Endometrial microvascular endothelial cells (primary cell): ENCODE results near the gene WNT10A. TPM values are rescaled to one million over a fixed set of nuclear protein-coding genes. Genes with fewer than 3 reads are reported as not detected.

ENCODE experiments used
- in situ Hi-C: cut with HindIII; loops from 2 replicates; pipeline ENCODE4 v1.10.0; 2017; ENCODE audit warnings: low sequenced_read_pairs, low pct_unique_long_range_greater_than_20kb; ENCODE audit errors: inconsistent ontology term
- total RNA-seq: library from RNA; depleted of rRNA; stranded (reverse); fragments of >200 nt; gene quantifications from one replicate; pipeline ENCODE4 v1.2.3, GENCODE V29; 2015; ENCODE audit errors: inconsistent ontology term

Gene WNT10A
- total RNA-seq, 1 donor from 2014 or later = not detected

DNA sequence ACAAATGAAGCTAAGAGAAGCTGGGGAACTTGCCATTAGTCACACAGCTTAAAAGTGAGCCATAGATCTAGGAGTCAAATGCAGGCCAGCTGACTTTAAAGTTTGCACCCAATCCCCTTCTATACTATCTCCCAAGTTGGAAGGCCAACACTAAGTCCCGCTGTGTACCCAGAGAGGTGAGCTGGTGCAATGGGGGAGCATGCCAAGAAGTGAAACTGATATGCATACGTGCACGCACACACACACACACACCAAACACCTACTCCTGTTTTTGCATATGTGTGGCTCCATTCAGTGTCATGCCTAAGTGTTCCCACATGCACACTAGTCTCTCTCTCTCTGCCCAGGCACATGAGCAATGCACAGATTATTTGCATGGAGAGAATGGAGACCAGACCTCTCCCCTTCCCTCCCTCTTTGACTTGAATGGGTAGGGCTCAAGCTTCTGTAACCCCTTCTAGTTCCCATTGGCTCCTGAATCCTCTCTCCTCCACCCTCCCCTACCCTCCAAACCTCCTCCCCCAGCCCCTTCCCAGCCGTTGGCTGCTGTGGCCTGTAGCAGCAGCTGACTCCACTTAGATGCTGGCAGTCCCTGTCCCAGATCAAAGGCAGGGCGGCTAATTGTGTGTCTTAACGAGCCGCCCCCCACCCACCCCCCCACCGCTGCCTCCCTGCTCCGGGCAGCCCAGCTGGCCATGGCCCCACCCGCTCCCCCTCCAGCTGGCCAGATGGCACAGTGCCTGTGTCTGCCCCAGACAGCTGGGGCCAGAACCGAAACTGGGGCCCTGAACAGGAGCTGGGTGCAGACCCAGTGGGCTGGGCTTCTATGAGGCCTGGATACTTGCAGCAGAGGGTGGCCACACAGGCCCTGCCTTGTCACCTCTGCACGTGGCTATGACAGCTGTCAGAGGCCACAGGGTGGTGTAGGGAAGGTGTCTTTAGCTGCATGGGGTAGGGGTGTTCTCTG, 5.6 kb downstream of the WNT10A start:
- in situ Hi-C loops = no loop called here

DNA sequence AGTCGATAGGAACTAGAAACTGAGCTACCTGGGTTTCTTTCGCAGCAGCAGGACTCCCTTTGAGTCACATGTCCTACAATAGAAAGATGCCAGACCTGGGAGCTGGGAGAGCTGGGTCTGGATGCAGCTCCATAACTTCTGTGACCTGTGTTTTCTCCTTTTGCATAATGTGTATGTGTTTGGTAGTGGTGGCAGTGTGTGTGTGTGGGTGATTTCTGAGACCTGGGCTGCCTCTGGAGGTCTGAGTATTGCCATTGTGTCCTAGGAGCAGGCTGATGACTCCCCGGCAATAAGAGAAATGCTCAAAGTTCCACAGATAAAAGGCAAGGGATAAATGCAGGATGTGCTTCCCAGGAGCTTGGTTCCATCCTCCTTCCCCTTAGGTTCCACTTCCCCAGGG, 6.4 kb downstream of the WNT10A start:
- in situ Hi-C loops = no loop called here

DNA sequence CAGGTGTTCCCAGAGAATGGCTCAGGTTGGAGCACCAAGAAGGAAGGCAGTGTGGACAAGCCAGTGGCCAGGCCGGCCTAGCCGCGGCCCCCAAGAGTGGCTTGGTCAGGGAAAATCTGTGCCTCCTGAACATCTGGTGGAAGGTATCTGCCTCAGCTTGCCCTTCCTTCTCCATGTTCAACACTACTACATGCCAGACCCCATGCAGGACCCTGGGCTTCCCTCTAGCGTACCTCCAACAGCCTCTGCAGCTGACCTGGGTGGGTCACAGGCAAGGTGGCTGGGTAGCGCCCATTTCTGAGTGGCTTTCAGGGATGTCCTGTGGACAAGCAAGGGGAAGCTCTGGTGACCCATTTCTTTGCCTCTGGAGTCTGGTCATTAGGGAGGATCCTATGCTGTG, 7.7 kb downstream of the WNT10A start:
- in situ Hi-C loops = no loop called here

DNA sequence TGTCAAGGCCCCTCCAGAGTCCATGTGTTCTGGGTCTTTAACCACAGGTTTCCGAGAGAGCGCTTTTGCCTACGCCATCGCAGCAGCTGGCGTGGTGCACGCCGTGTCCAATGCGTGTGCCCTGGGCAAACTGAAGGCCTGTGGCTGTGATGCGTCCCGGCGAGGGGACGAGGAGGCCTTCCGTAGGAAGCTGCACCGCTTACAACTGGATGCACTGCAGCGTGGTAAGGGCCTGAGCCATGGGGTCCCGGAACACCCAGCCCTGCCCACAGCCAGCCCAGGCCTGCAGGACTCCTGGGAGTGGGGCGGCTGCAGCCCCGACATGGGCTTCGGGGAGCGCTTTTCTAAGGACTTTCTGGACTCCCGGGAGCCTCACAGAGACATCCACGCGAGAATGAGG, 9.3 kb downstream of the WNT10A start:
- in situ Hi-C loops = no loop called here

DNA sequence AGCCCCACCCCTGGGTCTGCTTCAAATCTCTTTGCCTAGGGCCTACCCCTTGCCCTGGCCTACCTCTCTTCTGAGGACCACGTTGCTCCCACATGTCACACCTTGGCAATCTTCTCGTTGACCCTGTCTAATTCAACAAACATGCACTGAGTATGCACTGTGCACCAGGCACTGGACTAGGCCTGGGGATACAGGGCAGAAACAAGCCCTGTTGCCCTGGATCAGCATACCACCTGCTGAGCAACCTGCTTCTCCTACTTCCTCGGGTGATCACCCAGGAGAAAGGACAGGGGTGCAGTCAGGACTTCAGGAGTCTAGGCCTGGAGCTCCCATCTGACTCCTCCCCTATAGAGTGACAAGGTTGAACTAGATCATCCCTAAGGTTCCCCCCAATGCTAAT, 9.7 kb downstream of the WNT10A start:
- in situ Hi-C loops = no loop called here

DNA sequence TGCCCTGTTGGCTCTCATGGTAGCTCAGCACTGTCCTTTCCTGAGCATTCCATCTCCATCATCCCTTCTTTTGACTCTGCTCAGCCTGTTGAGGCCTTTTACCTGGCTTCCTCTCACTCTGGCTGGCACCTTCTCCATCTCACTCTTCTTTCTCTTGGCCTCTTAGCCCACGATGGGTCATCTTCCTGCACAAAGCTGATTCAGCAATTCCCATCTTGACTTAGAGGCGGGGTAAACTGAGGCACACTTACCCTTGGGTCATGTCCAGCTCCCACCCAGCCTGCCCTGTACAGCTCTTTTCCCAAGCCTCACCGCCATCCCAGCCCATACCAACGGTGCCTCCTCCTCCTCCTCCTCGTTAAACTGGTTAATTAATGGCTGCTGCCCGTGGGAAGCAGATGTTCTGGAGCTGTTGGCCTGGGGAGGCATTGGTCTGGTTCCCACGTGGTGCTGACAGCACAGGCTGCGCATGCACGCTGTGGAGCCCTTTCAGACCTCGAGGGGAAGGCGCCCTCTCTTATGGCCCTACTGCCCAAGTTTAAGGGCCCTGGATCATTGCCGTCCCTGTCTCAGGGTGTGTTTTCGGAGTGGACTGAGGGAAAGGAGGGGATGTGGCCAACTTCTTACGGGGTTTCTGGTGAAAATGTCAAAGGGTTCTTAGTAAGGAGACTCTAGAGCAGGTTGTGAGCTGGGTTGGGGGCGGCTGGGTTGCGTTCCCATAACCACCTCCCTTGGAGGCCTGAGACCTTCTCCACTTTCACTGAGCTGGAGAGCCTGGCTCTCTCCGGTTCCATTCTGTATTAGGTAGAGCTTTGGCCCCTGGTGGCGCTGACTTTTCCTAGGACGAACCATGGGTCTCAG, 10.9 kb downstream of the WNT10A start:
- in situ Hi-C loops = no loop called here

DNA sequence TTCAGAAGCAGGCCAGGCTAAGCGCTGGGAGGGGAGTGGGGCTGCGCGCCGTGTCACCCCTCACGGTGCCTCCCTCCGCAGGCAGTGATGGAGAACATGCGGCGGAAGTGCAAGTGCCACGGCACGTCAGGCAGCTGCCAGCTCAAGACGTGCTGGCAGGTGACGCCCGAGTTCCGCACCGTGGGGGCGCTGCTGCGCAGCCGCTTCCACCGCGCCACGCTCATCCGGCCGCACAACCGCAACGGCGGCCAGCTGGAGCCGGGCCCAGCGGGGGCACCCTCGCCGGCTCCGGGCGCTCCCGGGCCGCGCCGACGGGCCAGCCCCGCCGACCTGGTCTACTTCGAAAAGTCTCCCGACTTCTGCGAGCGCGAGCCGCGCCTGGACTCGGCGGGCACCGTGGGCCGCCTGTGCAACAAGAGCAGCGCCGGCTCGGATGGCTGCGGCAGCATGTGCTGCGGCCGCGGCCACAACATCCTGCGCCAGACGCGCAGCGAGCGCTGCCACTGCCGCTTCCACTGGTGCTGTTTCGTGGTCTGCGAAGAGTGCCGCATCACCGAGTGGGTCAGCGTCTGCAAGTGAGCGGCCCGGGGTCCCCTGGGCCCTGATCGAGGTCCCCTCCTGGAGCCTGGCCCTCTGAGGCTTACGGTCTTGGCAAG, 12.2 kb downstream of the WNT10A start:
- in situ Hi-C loops = no loop called here

DNA sequence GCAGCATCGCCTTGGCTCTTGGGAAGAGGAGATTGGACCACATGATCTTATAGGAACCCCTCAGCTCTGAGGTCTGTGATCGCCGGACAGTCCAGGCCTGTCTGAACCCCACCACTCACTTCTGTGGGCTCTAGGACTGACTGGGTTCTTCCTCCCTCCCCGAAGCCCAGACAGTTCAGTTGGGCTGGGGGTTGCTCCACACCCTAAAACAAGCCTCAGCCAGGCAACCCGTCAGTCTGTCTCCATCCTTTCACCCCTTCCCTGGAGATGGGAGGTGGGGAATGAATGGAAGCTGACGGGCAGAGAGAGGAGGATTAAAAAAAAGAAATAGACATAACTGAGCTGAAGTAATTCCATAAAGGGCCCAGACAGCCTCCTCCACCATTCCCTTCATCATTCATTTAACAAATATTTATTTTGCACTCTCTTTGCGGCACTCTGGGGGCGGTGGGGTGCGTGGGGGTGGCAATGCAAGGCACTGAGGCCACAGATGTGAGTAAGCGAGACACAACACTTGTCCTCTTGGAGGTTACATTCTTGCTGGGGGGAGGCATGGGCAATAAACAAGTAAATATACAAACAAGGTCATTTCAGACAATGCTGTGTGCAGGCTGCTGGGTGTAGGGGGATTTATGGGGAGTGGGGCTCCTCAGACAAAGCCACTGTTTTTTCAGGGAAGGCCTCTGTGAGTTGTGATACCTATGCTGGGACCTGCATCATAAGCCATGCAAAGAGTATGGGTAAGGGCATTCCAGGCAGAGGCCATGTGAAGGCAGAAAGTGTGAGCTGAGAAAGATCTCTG, 12.9 kb downstream of the WNT10A start:
- in situ Hi-C loops = no loop called here

DNA sequence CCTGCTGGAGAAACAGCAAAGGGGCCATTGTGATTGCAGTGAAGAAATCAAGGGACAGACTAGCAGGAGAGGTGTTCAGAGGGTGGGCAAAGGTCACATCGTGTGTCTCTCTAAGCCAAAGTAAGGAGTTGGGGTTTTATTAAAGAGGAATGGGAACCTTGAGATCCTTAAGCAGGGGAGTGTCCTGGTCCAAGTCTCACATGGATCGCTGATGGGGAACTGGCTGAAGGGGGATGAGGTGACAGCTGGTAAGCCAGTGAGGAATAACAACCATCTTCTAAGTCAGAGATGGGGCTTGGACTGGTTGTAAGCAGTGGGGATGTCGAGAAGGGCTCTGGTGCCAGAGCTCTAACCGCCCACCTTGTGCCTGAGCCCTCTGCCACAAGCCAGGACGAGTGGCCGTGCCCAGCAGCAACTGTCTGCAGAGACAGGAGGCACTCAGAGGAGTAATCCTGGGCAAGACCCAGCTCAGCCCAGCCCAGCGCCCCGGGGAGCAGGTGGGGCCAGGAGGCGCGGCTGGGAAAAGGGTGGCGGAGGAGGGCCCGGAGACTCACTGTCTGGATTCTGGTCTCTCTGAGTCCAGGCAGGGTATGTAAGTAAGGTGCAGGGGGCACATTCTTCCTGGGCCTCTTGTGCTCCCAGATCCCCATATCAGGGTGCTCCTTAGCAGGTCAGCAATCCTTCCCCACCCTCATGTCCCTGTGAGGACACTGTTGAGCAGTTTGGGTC, 13.7 kb downstream of the WNT10A start:
- in situ Hi-C loops = no loop called here

DNA sequence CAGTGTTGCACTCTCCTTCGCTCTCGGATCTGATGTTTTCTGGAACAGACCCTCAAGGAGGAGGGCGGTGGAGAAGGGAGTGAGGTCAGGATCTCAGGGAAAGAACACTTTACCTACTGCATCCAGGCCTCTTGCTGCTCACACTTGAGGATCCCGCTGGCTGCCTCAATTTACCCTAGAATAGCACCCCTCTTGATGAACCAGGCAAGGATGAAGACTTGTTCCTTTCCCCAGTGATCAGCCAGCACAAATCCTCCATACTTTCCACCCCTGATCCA, 14.2 kb downstream of the WNT10A start:
- in situ Hi-C loops = no loop called here

DNA sequence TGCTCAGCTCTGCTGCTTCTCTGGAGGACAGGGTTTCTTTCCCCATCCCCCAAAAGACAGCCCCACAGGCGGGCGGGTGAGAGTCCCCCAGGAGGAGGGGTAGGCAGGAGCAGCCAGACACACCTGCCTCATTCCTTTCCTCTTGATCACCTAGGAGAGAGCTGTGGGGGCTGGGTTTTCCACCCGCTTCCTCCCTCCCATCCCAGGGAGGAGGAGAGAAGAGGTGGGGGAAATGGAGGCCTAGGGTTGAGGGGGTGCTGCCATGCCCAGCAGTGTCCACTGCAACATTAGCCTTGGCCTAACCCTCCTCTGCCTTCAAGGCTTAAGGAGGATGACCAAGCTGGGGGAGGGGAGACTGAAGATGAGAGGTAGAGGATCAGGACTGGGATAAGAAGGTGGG, 14.7 kb downstream of the WNT10A start:
- in situ Hi-C loops = no loop called here

DNA sequence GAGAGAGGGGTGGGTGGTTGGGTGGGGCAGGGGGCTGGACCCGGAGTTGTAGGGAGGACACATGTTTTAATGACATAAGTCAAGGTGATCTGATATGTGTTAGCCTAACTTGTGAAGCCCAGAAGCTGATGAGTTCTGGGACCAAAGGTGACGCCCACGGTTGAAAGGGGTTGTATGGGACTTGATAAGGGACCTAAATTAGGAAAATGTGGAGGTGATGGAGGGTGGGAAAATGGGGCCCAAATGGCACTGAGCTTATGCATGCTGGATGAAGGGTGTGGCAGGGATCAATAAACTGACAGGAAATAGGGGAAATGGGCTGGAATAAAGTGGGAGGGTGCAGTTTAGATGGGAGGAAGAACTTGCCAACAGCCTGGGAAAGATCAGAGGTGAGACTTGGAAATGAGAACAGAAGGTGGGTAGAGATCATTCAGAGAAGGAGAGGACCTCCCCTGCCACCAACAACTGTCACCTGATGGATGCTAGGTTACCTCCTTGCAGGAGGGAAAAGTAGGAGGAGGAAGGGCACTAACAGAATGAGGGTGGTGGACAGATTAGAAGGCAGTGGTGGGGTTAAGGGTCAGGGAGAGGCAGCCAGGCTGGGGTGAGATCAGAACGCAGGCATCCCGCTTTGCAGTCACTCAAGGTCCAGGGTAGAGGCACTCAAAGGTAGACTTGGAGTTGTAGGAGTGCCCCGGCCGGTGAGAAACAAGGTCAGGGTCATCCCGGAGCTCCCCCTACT, 15.3 kb downstream of the WNT10A start:
- in situ Hi-C loops = no loop called here

DNA sequence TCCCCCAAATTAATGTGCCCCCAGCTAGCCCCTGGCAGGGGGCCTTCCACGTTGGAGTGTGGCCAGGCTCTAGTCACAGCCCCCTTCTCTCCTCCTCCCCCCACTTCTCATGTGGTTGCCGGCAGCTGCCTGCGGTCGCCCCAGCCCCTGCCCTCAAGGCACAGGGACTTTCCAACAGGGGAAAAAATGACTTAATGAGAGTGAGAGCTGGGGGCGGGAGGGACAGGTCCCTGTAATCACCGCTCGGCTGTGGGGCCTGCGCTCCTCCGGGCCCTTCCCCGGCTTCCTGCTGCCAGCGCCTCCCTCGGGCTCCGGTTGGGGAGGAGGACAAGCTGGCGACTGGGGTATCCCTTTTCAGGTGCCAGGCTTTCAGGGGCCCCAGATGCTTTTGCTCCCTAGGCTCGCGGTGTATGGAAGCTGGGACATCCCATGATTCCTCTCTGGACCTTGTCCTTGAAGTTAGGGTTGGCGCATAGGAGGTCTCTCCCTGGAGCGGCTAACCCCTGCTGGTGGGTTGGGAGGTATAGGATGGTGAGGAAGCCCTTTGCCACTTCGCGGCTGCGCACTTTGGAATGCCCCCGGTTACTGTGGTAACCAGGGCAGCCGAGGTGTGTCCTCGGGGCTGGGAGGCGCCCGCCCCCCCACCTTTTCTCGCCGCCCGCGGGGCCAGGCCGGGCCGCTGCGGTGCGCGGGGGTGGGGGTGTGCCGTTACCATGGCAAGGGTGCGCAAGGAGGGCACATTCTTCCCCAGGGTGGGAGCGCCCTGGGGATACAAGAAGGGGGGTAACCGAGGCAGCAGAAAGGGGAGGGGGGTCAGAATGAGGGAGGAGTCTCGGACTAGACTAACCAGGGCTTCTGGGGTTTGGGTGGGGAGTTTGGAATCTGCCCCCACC, 16.1 kb downstream of the WNT10A start:
- in situ Hi-C loops = no loop called here

DNA sequence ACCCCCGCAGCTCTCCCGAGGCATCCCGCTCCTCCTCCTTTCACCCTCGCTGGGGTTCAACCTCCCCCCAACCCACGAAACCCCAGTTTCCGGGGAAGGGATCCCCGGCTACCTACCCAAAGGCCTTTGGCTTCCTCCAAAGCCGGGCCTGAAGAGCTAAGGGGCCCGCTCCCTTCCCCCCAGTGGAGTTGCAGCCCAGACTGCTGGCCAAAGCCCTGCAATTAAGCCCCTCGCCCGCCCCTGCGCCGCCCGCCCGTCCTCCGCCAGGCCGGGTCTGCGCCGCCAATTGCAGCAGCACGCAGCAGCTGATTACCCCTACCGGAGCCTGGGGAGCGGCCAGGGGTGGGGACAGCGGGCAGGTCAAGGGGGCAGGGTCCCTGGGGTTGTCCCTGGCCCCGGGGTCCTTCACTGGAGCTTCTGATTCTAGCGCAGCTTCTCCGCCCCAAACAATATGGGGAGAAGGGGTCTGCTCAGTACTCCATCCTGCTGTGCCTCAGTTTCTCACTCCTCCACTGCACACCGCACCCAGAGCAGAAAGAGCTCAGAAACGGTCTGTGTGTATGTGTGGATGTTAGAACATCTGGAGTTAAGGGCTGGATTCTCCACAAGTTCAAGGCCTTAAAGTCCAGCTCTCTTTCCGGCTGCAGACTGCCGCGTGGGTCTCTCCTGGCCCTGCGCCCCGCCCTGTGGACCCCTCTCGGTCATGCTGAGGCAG, 16.9 kb downstream of the WNT10A start:
- in situ Hi-C loops = no loop called here

DNA sequence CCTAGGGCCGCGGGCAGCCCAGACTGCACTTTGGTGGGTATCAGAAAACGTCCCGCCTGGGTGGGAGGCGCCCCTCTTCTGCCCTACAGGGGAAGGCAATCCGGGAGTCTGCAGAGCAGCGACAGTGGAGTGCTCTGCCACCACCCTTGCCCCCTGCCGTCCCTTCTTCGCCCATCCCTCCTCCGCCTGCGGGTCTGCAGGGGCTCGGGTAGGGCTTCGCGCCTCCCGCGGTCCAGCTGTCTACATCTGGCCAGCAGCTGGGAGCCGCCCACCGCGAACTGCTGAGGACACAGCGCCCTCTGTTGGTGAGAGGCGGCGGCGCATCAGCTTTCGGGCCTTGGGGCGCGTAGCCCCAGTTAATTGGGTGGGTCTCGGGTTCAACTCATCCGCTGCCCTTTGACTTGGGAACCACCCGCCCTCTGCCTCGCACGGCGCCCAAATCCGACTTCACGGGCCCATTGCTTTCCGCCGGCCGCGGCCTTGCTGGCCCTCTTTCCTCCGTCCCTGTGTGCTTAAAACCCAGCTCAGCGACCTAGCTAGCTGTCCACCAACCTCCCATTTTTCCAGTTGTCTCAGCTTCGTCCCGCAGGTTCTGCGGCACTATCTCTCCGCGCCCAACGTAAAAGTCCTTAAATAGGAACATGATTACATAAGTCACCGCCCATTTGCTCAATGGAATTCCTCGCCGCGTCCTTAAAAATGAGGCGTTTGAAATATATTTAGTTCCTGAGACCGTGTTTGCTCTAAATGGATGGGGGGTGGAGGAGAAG, 17.6 kb downstream of the WNT10A start:
- in situ Hi-C loops = no loop called here
